COLO668 (cell line): ENCODE data around the gene RABL6.

Source experiments
- DNase-seq: peaks from one replicate; lab custom pipeline; 2025; ENCODE audit not compliant: unreplicated experiment; lab: John Stamatoyannopoulos, UW

The RABL6 gene

GRCh38 chr9:136845465-136846260, 37.9 kb downstream of the RABL6 start:
- no peak for DNase-seq

- no peak for DNase-seq
Observed at GRCh38 chr9:136846376-136847087, 38.8 kb downstream of the RABL6 start.

GRCh38 chr9:136847088-136847825, 39.5 kb downstream of the RABL6 start:
- DNase-seq: peak; percentile 32

- peak; percentile 93 for DNase-seq
Observed at GRCh38 chr9:136847826-136848392, 40.2 kb downstream of the RABL6 start.

GRCh38 chr9:136848393-136849037, 40.8 kb downstream of the RABL6 start:
- DNase-seq: peak; percentile 76

GRCh38 chr9:136849038-136849959, 41.6 kb downstream of the RABL6 start, which contains the start of gene PHPT1:
Gene PHPT1, plus strand, starts transcription at chr9:136849409. Its CDS starts 22 bp downstream, at chr9:136849431.
- DNase-seq: peak; percentile 98

- DNase-seq: no peak
Observed at GRCh38 chr9:136849960-136850865, 42.5 kb downstream of the RABL6 start.

GRCh38 chr9:136850866-136851775, 43.4 kb downstream of the RABL6 start:
- DNase-seq: no peak

- no peak for DNase-seq
Observed at GRCh38 chr9:136851941-136852663, 44.4 kb downstream of the RABL6 start, which contains the start of gene MAMDC4. Gene MAMDC4, plus strand, starts transcription at chr9:136852346. Its CDS starts 71 bp downstream, at chr9:136852417.

- no peak for DNase-seq
Observed at GRCh38 chr9:136852664-136853595, 45.2 kb downstream of the RABL6 start.

- no peak for DNase-seq
Observed at GRCh38 chr9:136853596-136854112, 45.9 kb downstream of the RABL6 start.

- DNase-seq: no peak
Observed at GRCh38 chr9:136854113-136854841, 46.5 kb downstream of the RABL6 start.

GRCh38 chr9:136854842-136855460, 47.2 kb downstream of the RABL6 start:
- DNase-seq: no peak

- no peak for DNase-seq
Observed at GRCh38 chr9:136855461-136856078, 47.8 kb downstream of the RABL6 start.
